GM19193 (cell line): ENCODE results near the gene DHODH.

Source experiments
- POLR2A ChIP-seq: IDR thresholded peaks from 4 replicates; pipeline ENCODE4 v1.6.1; 2011; ENCODE audit not compliant: insufficient read depth, insufficient read length; ENCODE audit errors: extremely low read depth

The DHODH gene

GRCh38 chr16:72072514-72073342 is 64.2 kb downstream of the DHODH start:
- no peak for TF ChIP-seq POLR2A

- TF ChIP-seq POLR2A: no peak
These were observed 65.2 kb downstream of the DHODH start for GRCh38 chr16:72073560-72074230.
